ENCODE results near the gene TFIP11.

- TF ChIP-seq CTCF (IDR thresholded peaks at IDR 0.05) (no peak), ZFX (IDR thresholded peaks at IDR 0.05; ENCODE audit: borderline replicate concordance) (no peak)
Observed at GRCh38 chr22:26463688-26464087, 48.6 kb downstream of the TFIP11 start.

Measured in 22Rv1 (cell line).